Neural crest cell (in vitro differentiated cells): Measurements from ENCODE around the gene SSR3. TPM values are rescaled to one million over a fixed set of nuclear protein-coding genes. Genes with fewer than 3 reads are reported as not detected.

Experiments used
- DNase-seq: peaks from one replicate; pipeline ENCODE4 v3.0.0; 2021; ENCODE audit warnings: low read depth, mixed read lengths, low spot score
- H3K27ac Mint-ChIP-seq: one replicate; pipeline ENCODE4 v1.8.0; 2021; ENCODE audit warnings: mild to moderate bottlenecking, mixed read lengths; ENCODE audit not compliant: unreplicated experiment
- H3K27me3 Mint-ChIP-seq: 2 replicates; pipeline ENCODE4 v1.8.0; 2021; ENCODE audit warnings: low read depth, mild to moderate bottlenecking, mixed read lengths
- H3K36me3 Mint-ChIP-seq: 2 replicates; pipeline ENCODE4 v1.8.0; 2021; ENCODE audit warnings: low read depth, mild to moderate bottlenecking, mixed read lengths
- H3K4me1 Mint-ChIP-seq: 2 replicates; pipeline ENCODE4 v1.8.0; 2021; ENCODE audit warnings: mixed read lengths
- H3K4me3 Mint-ChIP-seq: one replicate; pipeline ENCODE4 v1.8.0; 2021; ENCODE audit warnings: mild to moderate bottlenecking, mixed read lengths
- H3K9me3 Mint-ChIP-seq: 2 replicates; pipeline ENCODE4 v1.8.0; 2021; ENCODE audit warnings: mixed read lengths
- CTCF ChIP-seq: fragments of 200-600 bp; sonication (generic); conservative IDR thresholded peaks from 2 replicates; pipeline ENCODE4 v1.5.0; 2021; ENCODE audit warnings: antibody characterized with exemption, mild to moderate bottlenecking
- total RNA-seq: library from RNA; stranded (reverse); gene quantifications from 2 replicates; pipeline ENCODE4 v1.2.1, GENCODE V29; 2021

SSR3 gene
- total RNA-seq, 1 donor from 2014 or later = 136 TPM

- peaks cover 7% of the 10 kb centered on the region for H3K36me3 Mint-ChIP-seq
- H3K4me1 Mint-ChIP-seq = peaks cover 26% of the 10 kb centered on the region
- TF ChIP-seq CTCF = no peak
- peak overlapping the region; percentile 47 for H3K4me3 Mint-ChIP-seq
- H3K27ac Mint-ChIP-seq = peak overlapping the region; percentile 35
- no peak for DNase-seq
- no peaks in the 10 kb centered on the region for H3K9me3 Mint-ChIP-seq
- H3K27me3 Mint-ChIP-seq = no peaks in the 10 kb centered on the region
Measured at GRCh38 chr3:156542101-156543042, 12.5 kb downstream of the SSR3 start.

- H3K4me1 Mint-ChIP-seq = peaks cover 33% of the 10 kb centered on the region
- H3K27me3 Mint-ChIP-seq = no peaks in the 10 kb centered on the region
- DNase-seq = no peak
- no peak overlapping the region for H3K4me3 Mint-ChIP-seq
- no peak for TF ChIP-seq CTCF
- no peaks in the 10 kb centered on the region for H3K36me3 Mint-ChIP-seq
- H3K9me3 Mint-ChIP-seq = no peaks in the 10 kb centered on the region
- H3K27ac Mint-ChIP-seq = no peak overlapping the region
Measured at GRCh38 chr3:156539802-156540201, 15.1 kb downstream of the SSR3 start.

GRCh38 chr3:156539051-156539450 is 15.9 kb downstream of the SSR3 start:
- Mint-ChIP-seq H3K27ac (no peak overlapping the region), H3K9me3 (no peaks in the 10 kb centered on the region), H3K27me3 (no peaks in the 10 kb centered on the region), H3K36me3 (no peaks in the 10 kb centered on the region), H3K4me1 (peaks cover 33% of the 10 kb centered on the region), H3K4me3 (no peak overlapping the region)
- no peak for DNase-seq
- TF ChIP-seq CTCF = no peak

- Mint-ChIP-seq H3K4me1 (peaks cover 12% of the 10 kb centered on the region), H3K9me3 (no peaks in the 10 kb centered on the region), H3K27ac (no peak overlapping the region)
Measured at GRCh38 chr3:156536524-156537316, 18.2 kb downstream of the SSR3 start.

More at GRCh38 chr3:156536524-156537316, 18.2 kb downstream of the SSR3 start:
- Mint-ChIP-seq H3K4me3 (no peak overlapping the region), H3K27me3 (no peaks in the 10 kb centered on the region), H3K36me3 (no peaks in the 10 kb centered on the region)
- DNase-seq = no peak
- no peak for TF ChIP-seq CTCF
